Left renal cortex interstitium (tissue), 4 donors: ENCODE data around the gene VSX1. TPM values are rescaled to one million over a fixed set of nuclear protein-coding genes. Genes with fewer than 3 reads are reported as not detected.

ENCODE experiments used
- polyA plus RNA-seq, 4 donors: library from polyadenylated mRNA; unstranded; fragments of 120-200 nt; gene quantifications; one replicate each; pipeline ENCODE4 v1.2.1, GENCODE V29; 2013; ENCODE audit not compliant: insufficient read length in 4 of 4

Gene VSX1
- polyA plus RNA-seq, 4 donors: not detected

Other genes with a start within 250 kb of the VSX1 start
- under 1 TPM; 0.39 to 0.65 (median 0.49) TPM for gene CST7, start 132.9 kb downstream of the VSX1 start, polyA plus RNA-seq
- 100 to 1,000 TPM in 2 of 4 donors, 10 to 100 TPM in 2; 88.9 to 120 (median 101) TPM for gene APMAP, start 89.4 kb downstream of the VSX1 start, polyA plus RNA-seq
- 10 to 100 TPM; 29.8 to 35.0 (median 32.4) TPM for gene ACSS1, start 24.0 kb downstream of the VSX1 start, polyA plus RNA-seq
- gene ENTPD6, start 113.6 kb upstream of the VSX1 start, polyA plus RNA-seq: 10 to 100 TPM; 38.6 to 53.0 (median 46.4) TPM
- 10 to 100 TPM; 43.3 to 54.2 (median 49.5) TPM for gene PYGB, start 165.9 kb upstream of the VSX1 start, polyA plus RNA-seq